GM12878 (cell line): Measurements from ENCODE around the gene HEXIM2. TPM values are rescaled to one million over a fixed set of nuclear protein-coding genes. Genes with fewer than 3 reads are reported as not detected.
A peak's percentile ranks its signal among the peaks of the same experiment; 100 is the strongest.

Experiments
- BRCA1 ChIP-seq: IDR thresholded peaks from 2 replicates; pipeline ENCODE4 v1.6.1; 2011; ENCODE audit warnings: low read depth, low read length, improper control_type of control experiment
- CBX3 ChIP-seq: fragments of 200-600 bp; sonication (generic); IDR thresholded peaks from 2 replicates; pipeline ENCODE4 v1.6.1; 2016; ENCODE audit warnings: low read depth, borderline replicate concordance
- CREB1 ChIP-seq: IDR thresholded peaks from 2 replicates; pipeline ENCODE4 v1.6.1; 2012; ENCODE audit warnings: low read depth, mild to moderate bottlenecking, inconsistent platforms
- EED ChIP-seq: sonication (generic); IDR thresholded peaks from 2 replicates; pipeline ENCODE4 v1.6.1; 2016; ENCODE audit warnings: antibody characterized with exemption, low read depth
- HCFC1 ChIP-seq: fragments of 150-350 bp; IDR thresholded peaks from 2 replicates; pipeline ENCODE4 v1.6.1; 2014; ENCODE audit warnings: low read length
- IRF4 ChIP-seq: IDR thresholded peaks from 2 replicates; pipeline ENCODE4 v1.6.1; 2011; ENCODE audit warnings: low read depth, low read length
- JUND ChIP-seq: IDR thresholded peaks from 2 replicates; pipeline ENCODE4 v1.6.1; 2012; ENCODE audit warnings: low read depth, mild to moderate bottlenecking, low read length, improper control_type of control experiment, moderate library complexity
- LARP7 ChIP-seq: fragments of 450-650 bp; IDR thresholded peaks from 2 replicates; pipeline ENCODE4 v1.6.1; 2017; ENCODE audit warnings: mild to moderate bottlenecking
- MTA3 ChIP-seq: IDR thresholded peaks from 2 replicates; pipeline ENCODE4 v1.6.1; 2012; ENCODE audit warnings: low read length, inconsistent platforms, borderline replicate concordance
- MXI1 ChIP-seq: fragments of 150-350 bp; IDR thresholded peaks from 2 replicates; pipeline ENCODE4 v1.6.1; 2011; ENCODE audit warnings: low read depth, mild to moderate bottlenecking, inconsistent platforms, low read length, improper control_type of control experiment
- NBN ChIP-seq: fragments of 450-650 bp; IDR thresholded peaks from 2 replicates; pipeline ENCODE4 v1.6.1; 2016
- RBBP5 ChIP-seq: fragments of 200-600 bp; sonication (generic); conservative IDR thresholded peaks from 2 replicates; pipeline ENCODE4 v1.6.1; 2016
- SMC3 ChIP-seq: IDR thresholded peaks from 2 replicates; pipeline ENCODE4 v1.6.1; 2011; ENCODE audit warnings: low read length, improper control_type of control experiment, borderline replicate concordance
- SREBF2 ChIP-seq: IDR thresholded peaks from 2 replicates; pipeline ENCODE4 v1.6.1; 2012; ENCODE audit warnings: mild to moderate bottlenecking, low read length
- STAT3 ChIP-seq: IDR thresholded peaks from 2 replicates; pipeline ENCODE4 v1.6.1; 2011; ENCODE audit warnings: low read depth, low read length, improper control_type of control experiment
- TAF1 ChIP-seq: IDR thresholded peaks from 2 replicates; pipeline ENCODE4 v1.6.1; 2011; ENCODE audit warnings: mild to moderate bottlenecking, low read depth, low read length, borderline replicate concordance
- TCF3 ChIP-seq: IDR thresholded peaks from 2 replicates; pipeline ENCODE4 v1.6.1; 2012; ENCODE audit warnings: low read depth, mild to moderate bottlenecking, low read length, borderline replicate concordance; ENCODE audit not compliant: insufficient read depth
- YBX1 ChIP-seq: fragments of 450-650 bp; IDR thresholded peaks from 2 replicates; pipeline ENCODE4 v1.6.1; 2016; ENCODE audit warnings: antibody characterized with exemption
- ZNF24 ChIP-seq: fragments of 450-650 bp; IDR thresholded peaks from 2 replicates; pipeline ENCODE4 v1.6.1; 2017; ENCODE audit warnings: antibody characterized with exemption, mild to moderate bottlenecking
- ZNF274 ChIP-seq: IDR thresholded peaks from one replicate; pipeline ENCODE4 v1.8.0; 2011; ENCODE audit not compliant: insufficient read length, insufficient read depth
- ZSCAN29 ChIP-seq: fragments of 450-650 bp; IDR thresholded peaks from 2 replicates; pipeline ENCODE4 v1.6.1; 2017; ENCODE audit warnings: mild to moderate bottlenecking, moderate library complexity
- polyA plus RNA-seq, 11 experiments: library from polyadenylated mRNA; depleted of rRNA in 4 of 11; unstranded in 6 of 11; stranded (reverse) in 5 of 11; fragments of >200 nt; fragmentation: Nextera tagmentation in 4 of 11; fragmentation: Illumina TruSeq in 1 of 11; extraction: Ambion mirVana in 4 of 11; extraction: Trizol in 1 of 11; gene quantifications; 1 replicate in 1 of 11; 2 replicates in 10 of 11; pipeline versions ENCODE4 v1.2.1 to v1.2.3, GENCODE V29; 2011 to 2016; ENCODE audit warnings: inconsistent platforms in 2 of 11, missing spikeins in 2 of 11, low read depth in 1 of 11
- total RNA-seq, 4 experiments: library from RNA; depleted of rRNA in 3 of 4; stranded (reverse); fragments of >200 nt in 3 of 4; fragmentation: Illumina TruSeq in 1 of 4; extraction: Trizol in 1 of 4; gene quantifications; 2 replicates each; pipeline versions ENCODE4 v1.2.1 to v1.2.3, GENCODE V29; 2013 to 2021
- TF ChIP-seq, protein P1 (sequence below): fragments of 450-650 bp; IDR thresholded peaks from 2 replicates; pipeline ENCODE4 v1.6.1; 2017; ENCODE audit warnings: mild to moderate bottlenecking, moderate library complexity
- TF ChIP-seq, protein P2 (sequence below): fragments of 450-650 bp; IDR thresholded peaks from 2 replicates; pipeline ENCODE4 v1.6.1; 2017; ENCODE audit warnings: borderline replicate concordance
- TF ChIP-seq, protein P3 (sequence below): fragments of 450-650 bp; IDR thresholded peaks from 2 replicates; pipeline ENCODE4 v1.6.1; 2016; ENCODE audit warnings: mild to moderate bottlenecking

Gene HEXIM2
- total and polyA plus RNA-seq, 10 of the 15 experiments (the other 5 are each of a cell fraction or from before 2014, with no cell fraction given) = 0.10 to 10.3 (median 6.4) TPM

DNA sequence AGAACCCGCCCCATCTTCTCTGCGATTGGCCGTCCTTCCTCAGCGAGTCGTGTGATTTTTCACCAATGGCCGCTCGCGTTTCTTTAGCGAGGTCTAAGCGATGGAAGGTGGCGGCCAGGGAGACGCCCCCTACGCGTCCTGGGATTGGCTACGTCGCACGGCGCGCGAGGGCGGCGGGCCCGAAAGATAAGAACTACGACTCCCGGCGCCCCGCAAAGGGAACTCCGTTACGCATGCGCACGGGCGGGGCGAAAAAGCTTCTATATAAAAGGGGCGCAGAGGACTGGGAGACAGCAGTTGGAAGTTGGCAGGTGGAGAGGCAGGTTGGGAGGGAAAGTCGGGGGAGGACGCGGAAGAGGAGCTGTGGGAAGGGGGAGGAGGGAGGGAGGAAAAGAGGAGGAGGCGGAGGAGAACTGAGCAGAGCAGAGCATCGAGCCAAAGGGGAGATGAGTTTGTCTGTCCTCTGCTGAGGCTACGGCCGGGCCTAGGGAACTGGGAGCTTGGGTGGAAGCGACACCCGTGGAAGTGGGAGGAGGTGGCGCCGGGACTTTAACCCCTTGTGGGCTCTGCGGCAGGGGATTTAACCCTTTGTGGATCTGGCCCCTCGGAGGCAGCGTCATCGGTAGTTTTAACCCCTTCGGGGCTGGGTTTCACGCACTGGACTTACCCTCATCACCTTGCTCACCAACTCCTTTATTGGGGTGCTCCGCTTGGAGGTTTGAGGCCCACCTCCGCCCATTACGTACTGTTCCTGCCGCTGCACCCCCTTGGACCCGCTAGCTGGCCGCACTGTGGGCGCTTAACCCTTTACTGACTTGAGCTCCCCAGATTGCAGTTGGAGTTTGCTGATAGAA, 13.3 kb upstream of the HEXIM2 start, which contains the start of gene HEXIM1 (continued):
- TF ChIP-seq, protein P1, sequence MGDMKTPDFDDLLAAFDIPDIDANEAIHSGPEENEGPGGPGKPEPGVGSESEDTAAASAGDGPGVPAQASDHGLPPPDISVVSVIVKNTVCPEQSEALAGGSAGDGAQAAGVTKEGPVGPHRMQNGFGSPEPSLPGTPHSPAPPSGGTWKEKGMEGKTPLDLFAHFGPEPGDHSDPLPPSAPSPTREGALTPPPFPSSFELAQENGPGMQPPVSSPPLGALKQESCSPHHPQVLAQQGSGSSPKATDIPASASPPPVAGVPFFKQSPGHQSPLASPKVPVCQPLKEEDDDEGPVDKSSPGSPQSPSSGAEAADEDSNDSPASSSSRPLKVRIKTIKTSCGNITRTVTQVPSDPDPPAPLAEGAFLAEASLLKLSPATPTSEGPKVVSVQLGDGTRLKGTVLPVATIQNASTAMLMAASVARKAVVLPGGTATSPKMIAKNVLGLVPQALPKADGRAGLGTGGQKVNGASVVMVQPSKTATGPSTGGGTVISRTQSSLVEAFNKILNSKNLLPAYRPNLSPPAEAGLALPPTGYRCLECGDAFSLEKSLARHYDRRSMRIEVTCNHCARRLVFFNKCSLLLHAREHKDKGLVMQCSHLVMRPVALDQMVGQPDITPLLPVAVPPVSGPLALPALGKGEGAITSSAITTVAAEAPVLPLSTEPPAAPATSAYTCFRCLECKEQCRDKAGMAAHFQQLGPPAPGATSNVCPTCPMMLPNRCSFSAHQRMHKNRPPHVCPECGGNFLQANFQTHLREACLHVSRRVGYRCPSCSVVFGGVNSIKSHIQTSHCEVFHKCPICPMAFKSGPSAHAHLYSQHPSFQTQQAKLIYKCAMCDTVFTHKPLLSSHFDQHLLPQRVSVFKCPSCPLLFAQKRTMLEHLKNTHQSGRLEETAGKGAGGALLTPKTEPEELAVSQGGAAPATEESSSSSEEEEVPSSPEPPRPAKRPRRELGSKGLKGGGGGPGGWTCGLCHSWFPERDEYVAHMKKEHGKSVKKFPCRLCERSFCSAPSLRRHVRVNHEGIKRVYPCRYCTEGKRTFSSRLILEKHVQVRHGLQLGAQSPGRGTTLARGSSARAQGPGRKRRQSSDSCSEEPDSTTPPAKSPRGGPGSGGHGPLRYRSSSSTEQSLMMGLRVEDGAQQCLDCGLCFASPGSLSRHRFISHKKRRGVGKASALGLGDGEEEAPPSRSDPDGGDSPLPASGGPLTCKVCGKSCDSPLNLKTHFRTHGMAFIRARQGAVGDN = no peak; the same call in 1 of the 2 replicates
- TF ChIP-seq TCF3 (peak; percentile 95; the same call in 1 of the 2 replicates), MXI1 (no peak), STAT3 (0 out of 2 replicates have a peak, but pooled peaks have one; percentile 6), HCFC1 (peak; percentile 94), ZSCAN29 (no peak), YBX1 (0 out of 2 replicates have a peak, but pooled peaks have one; percentile 36), BRCA1 (no peak), MTA3 (peak; percentile 96; the same call in 1 of the 2 replicates), NBN (peak; percentile 100), EED (peak; percentile 94), CREB1 (peak; percentile 47), ZNF274 (no peak), SREBF2 (peak; percentile 77), JUND (no peak), CBX3 (no peak), TAF1 (peak; percentile 99), IRF4 (peak; percentile 73), SMC3 (no peak), ZNF24 (no peak), LARP7 (peak; percentile 97), RBBP5 (no peak)
- TF ChIP-seq, protein P2, sequence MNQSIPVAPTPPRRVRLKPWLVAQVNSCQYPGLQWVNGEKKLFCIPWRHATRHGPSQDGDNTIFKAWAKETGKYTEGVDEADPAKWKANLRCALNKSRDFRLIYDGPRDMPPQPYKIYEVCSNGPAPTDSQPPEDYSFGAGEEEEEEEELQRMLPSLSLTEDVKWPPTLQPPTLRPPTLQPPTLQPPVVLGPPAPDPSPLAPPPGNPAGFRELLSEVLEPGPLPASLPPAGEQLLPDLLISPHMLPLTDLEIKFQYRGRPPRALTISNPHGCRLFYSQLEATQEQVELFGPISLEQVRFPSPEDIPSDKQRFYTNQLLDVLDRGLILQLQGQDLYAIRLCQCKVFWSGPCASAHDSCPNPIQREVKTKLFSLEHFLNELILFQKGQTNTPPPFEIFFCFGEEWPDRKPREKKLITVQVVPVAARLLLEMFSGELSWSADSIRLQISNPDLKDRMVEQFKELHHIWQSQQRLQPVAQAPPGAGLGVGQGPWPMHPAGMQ = peak; percentile 65
- TF ChIP-seq, protein P3, sequence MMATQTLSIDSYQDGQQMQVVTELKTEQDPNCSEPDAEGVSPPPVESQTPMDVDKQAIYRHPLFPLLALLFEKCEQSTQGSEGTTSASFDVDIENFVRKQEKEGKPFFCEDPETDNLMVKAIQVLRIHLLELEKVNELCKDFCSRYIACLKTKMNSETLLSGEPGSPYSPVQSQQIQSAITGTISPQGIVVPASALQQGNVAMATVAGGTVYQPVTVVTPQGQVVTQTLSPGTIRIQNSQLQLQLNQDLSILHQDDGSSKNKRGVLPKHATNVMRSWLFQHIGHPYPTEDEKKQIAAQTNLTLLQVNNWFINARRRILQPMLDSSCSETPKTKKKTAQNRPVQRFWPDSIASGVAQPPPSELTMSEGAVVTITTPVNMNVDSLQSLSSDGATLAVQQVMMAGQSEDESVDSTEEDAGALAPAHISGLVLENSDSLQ = peak; percentile 53
